HepG2 (cell line): Measurements from ENCODE around the gene ARRDC3. TPM values are rescaled to one million over a fixed set of nuclear protein-coding genes. Genes with fewer than 3 reads are reported as not detected.

Experiments
- ATF1 ChIP-seq: IDR thresholded peaks from 2 replicates; pipeline ENCODE4 v1.6.1; 2016; ENCODE audit warnings: mild to moderate bottlenecking, control low read depth
- BRD4 ChIP-seq: sonication (generic); formaldehyde crosslinking; IDR thresholded peaks from 2 replicates; pipeline ENCODE4 v1.4.0; 2020; ENCODE audit warnings: missing genetic modification reagents
- EP300 ChIP-seq, 3 experiments: sonication (generic) in 1 of 3; formaldehyde crosslinking in 1 of 3; IDR thresholded peaks; 2 replicates each; pipeline versions ENCODE4 v1.5.1 to v1.6.1; 2011 to 2020; ENCODE audit warnings: low read depth in 2 of 3, low read length in 2 of 3, borderline replicate concordance in 1 of 3, improper control_type of control experiment in 1 of 3, mild to moderate bottlenecking in 1 of 3, missing genetic modification reagents in 1 of 3, moderate library complexity in 1 of 3
- HMGXB4 ChIP-seq, 2 experiments: sonication (generic) in 1 of 2; formaldehyde crosslinking in 1 of 2; IDR thresholded peaks; 2 replicates each; pipeline versions ENCODE4 v1.4.0 to v1.6.1; 2018 to 2020; ENCODE audit warnings: missing genetic modification reagents in 2 of 2, borderline replicate concordance in 1 of 2, low read depth in 1 of 2, mild to moderate bottlenecking in 1 of 2, missing biosample characterization in 1 of 2
- MIXL1 ChIP-seq: IDR thresholded peaks from 2 replicates; pipeline ENCODE4 v1.6.1; 2016
- POLR2AphosphoS2 ChIP-seq: IDR thresholded peaks from 2 replicates; pipeline ENCODE4 v1.6.1; 2011; ENCODE audit warnings: low read depth, low read length, improper control_type of control experiment
- TEAD3 ChIP-seq: optimal IDR thresholded peaks from 2 replicates; pipeline ENCODE3; 2016; ENCODE audit warnings: borderline replicate concordance
- ZEB1 ChIP-seq: IDR thresholded peaks from 2 replicates; pipeline ENCODE4 v1.6.1; 2012; ENCODE audit warnings: mild to moderate bottlenecking, low read depth, inconsistent platforms; ENCODE audit not compliant: insufficient replicate concordance
- ZFP37 ChIP-seq: sonication (generic); formaldehyde crosslinking; IDR thresholded peaks from 2 replicates; pipeline ENCODE4 v1.4.0; 2020; ENCODE audit warnings: missing genetic modification reagents, borderline replicate concordance
- ZNF205 ChIP-seq: IDR thresholded peaks from 2 replicates; pipeline ENCODE4 v1.6.1; 2018; ENCODE audit warnings: missing biosample characterization, missing genetic modification reagents
- ZNF264 ChIP-seq: sonication (generic); formaldehyde crosslinking; IDR thresholded peaks from 2 replicates; pipeline ENCODE4 v1.4.0; 2020; ENCODE audit warnings: missing genetic modification reagents
- ZNF317 ChIP-seq: sonication (generic); formaldehyde crosslinking; IDR thresholded peaks from 2 replicates; pipeline ENCODE4 v1.5.0; 2020; ENCODE audit warnings: mild to moderate bottlenecking, missing genetic modification reagents
- ZNF343 ChIP-seq: sonication (generic); formaldehyde crosslinking; IDR thresholded peaks from 2 replicates; pipeline ENCODE4 v1.4.0; 2020; ENCODE audit warnings: mild to moderate bottlenecking, missing genetic modification reagents
- ZNF552 ChIP-seq: sonication (generic); formaldehyde crosslinking; IDR thresholded peaks from 2 replicates; pipeline ENCODE4 v1.9.0; 2022; ENCODE audit warnings: missing genetic modification reagents, mild to moderate bottlenecking, borderline replicate concordance
- ZNF574 ChIP-seq: sonication (generic); formaldehyde crosslinking; IDR thresholded peaks from 2 replicates; pipeline ENCODE4 v1.4.0; 2020; ENCODE audit warnings: missing genetic modification reagents
- ZNF580 ChIP-seq: IDR thresholded peaks from 2 replicates; pipeline ENCODE4 v1.6.1; 2016; ENCODE audit warnings: low read depth, borderline replicate concordance
- ZNF660 ChIP-seq: sonication (generic); formaldehyde crosslinking; IDR thresholded peaks from 2 replicates; pipeline ENCODE4 v1.5.1; 2020; ENCODE audit warnings: mild to moderate bottlenecking, low read depth, missing genetic modification reagents, borderline replicate concordance
- ZNF691 ChIP-seq: sonication (generic); formaldehyde crosslinking; IDR thresholded peaks from 2 replicates; pipeline ENCODE4 v1.4.0; 2020; ENCODE audit warnings: missing genetic modification reagents, low read depth, mild to moderate bottlenecking, borderline replicate concordance
- ZNF709 ChIP-seq: sonication (generic); formaldehyde crosslinking; IDR thresholded peaks from 2 replicates; pipeline ENCODE4 v1.5.0; 2020; ENCODE audit warnings: mild to moderate bottlenecking, missing genetic modification reagents
- ZNF740 ChIP-seq: sonication (generic); formaldehyde crosslinking; IDR thresholded peaks from 2 replicates; pipeline ENCODE4 v1.4.0; 2020; ENCODE audit warnings: missing genetic modification reagents
- polyA plus RNA-seq, 8 experiments: library from polyadenylated mRNA; depleted of rRNA in 3 of 8; stranded (reverse) in 7 of 8; unstranded in 1 of 8; fragments of >200 nt; fragmentation: Illumina TruSeq in 4 of 8; extraction: Trizol in 4 of 8; gene quantifications; 2 replicates each; pipeline versions ENCODE4 v1.2.1 to v1.2.3, GENCODE V29; 2011 to 2016; ENCODE audit warnings: low read depth in 4 of 8, missing spikeins in 1 of 8, mixed read lengths in 1 of 8; ENCODE audit not compliant: insufficient read depth in 1 of 8
- total RNA-seq, 5 experiments: library from RNA; depleted of rRNA; stranded (reverse); fragments of >200 nt; fragmentation: Illumina TruSeq; extraction: Trizol; gene quantifications; 2 replicates each; pipeline ENCODE4 v1.2.3, GENCODE V29; 2016; ENCODE audit warnings: low read depth in 1 of 5

ARRDC3 gene
- total and polyA plus RNA-seq, 2 of the 13 experiments (the other 11 are each of a cell fraction or from before 2014, with no cell fraction given): 3.4 to 24.4 TPM

GRCh38 chr5:91384671-91385430 is 1.7 kb upstream of the ARRDC3 start (continued):
- TF ChIP-seq ATF1 (CRISPR knock-in tag) (0 out of 2 replicates have a peak, but pooled peaks have one; percentile 25), ZNF660 (CRISPR knock-in tag) (no peak), ZNF205 (CRISPR knock-in tag) (no peak), ZNF691 (CRISPR knock-in tag) (no peak), POLR2AphosphoS2 (no peak), BRD4 (CRISPR knock-in tag) (no peak), ZNF264 (CRISPR knock-in tag) (no peak), ZEB1 (no peak), ZNF574 (CRISPR knock-in tag) (no peak), ZNF317 (no peak), ZNF343 (CRISPR knock-in tag) (no peak), ZNF580 (CRISPR knock-in tag) (no peak), ZNF740 (CRISPR knock-in tag) (no peak), ZFP37 (CRISPR knock-in tag) (no peak), MIXL1 (CRISPR knock-in tag) (peak; percentile 44; the same call in 1 of the 2 replicates), TEAD3 (CRISPR knock-in tag) (peak; percentile 31), ZNF552 (no peak), HMGXB4 (CRISPR knock-in tag; IDR thresholded peaks at IDR 0.05; ENCODE audit: borderline replicate concordance in 1 of 2, low read depth in 1 of 2) (peak; percentile 50 to 90; a peak in 3 of 4 replicates), ZNF709 (CRISPR knock-in tag) (no peak), EP300 (IDR thresholded peaks at IDR 0.05; ENCODE audit: low read depth in 2 of 2, low read length in 2 of 2) (no peak), EP300 (CRISPR knock-in tag; IDR thresholded peaks at IDR 0.05; ENCODE audit: borderline replicate concordance) (no peak)
